Spinal cord (tissue), 10 donors: ENCODE measurements around the gene CYP2W1. TPM values are rescaled to one million over a fixed set of nuclear protein-coding genes. Genes with fewer than 3 reads are reported as not detected.

ENCODE experiments used
- DNase-seq, 6 donors: peaks; one replicate each; pipeline versions ENCODE4 v3.0.0 to v3.0.0-alpha.2; 2013 to 2015; ENCODE audit warnings: low spot score in 6 of 6, low read depth in 4 of 6
- H3K27ac ChIP-seq: one replicate; pipeline ENCODE4 v1.5.1; 2013; ENCODE audit warnings: low read depth, low read length, control low read depth
- H3K27me3 ChIP-seq: one replicate; pipeline ENCODE4 v1.6.1; 2013; ENCODE audit warnings: low read length; ENCODE audit not compliant: control insufficient read depth, insufficient read depth
- H3K36me3 ChIP-seq: one replicate; pipeline ENCODE4 v1.6.1; 2013; ENCODE audit warnings: low read length; ENCODE audit not compliant: control insufficient read depth, insufficient read depth
- H3K4me1 ChIP-seq: one replicate; pipeline ENCODE4 v1.6.1; 2013; ENCODE audit warnings: low read length; ENCODE audit not compliant: control insufficient read depth, insufficient read depth
- H3K4me3 ChIP-seq: one replicate; pipeline ENCODE4 v1.5.1; 2013; ENCODE audit warnings: low read depth, low read length, control low read depth
- H3K9me3 ChIP-seq: one replicate; pipeline ENCODE4 v1.6.1; 2013; ENCODE audit warnings: low read length; ENCODE audit not compliant: control insufficient read depth, insufficient read depth
- WGBS: methylation state at CpG from one replicate; pipeline ENCODE4 v1.1.5; 2013; ENCODE audit warnings: missing lambda C conversion rate; ENCODE audit not compliant: insufficient coverage; 5-methylcytosine and 5-hydroxymethylcytosine counted together
- polyA plus RNA-seq, 2 donors: library from polyadenylated mRNA; unstranded; fragments of 120-200 nt; gene quantifications; one replicate each; pipeline ENCODE4 v1.2.1, GENCODE V29; 2013; ENCODE audit not compliant: insufficient read length in 2 of 2
- total RNA-seq, 2 donors: library from RNA; depleted of rRNA in 1 of 2; stranded (reverse); fragments of 120-200 nt in 1 of 2; fragments of >200 nt in 1 of 2; gene quantifications; one replicate each; pipeline versions ENCODE4 v1.2.3 to v1.2.4, GENCODE V29; 2013 to 2014
- donor health status: healthy.

CYP2W1 gene
- total and polyA plus RNA-seq, 4 donors, result 0.44 to 1.8 (median 1.1) TPM

GRCh38 chr7:1027242-1028043 is 44.5 kb downstream of the CYP2W1 start:
- peaks cover 57% of the 10 kb centered on the region for H3K4me1 ChIP-seq
- peak overlapping the region; percentile 42 for H3K27ac ChIP-seq
- peak overlapping the region; percentile 50 for H3K4me3 ChIP-seq
- peaks cover 61% of the 10 kb centered on the region for H3K36me3 ChIP-seq
- DNase-seq, result peak in 2 of 6 donors; percentile 64 to 67
- H3K9me3 ChIP-seq, result no peaks in the 10 kb centered on the region
- no peaks in the 10 kb centered on the region for H3K27me3 ChIP-seq
- 2% methylated on average over 69 of the region's 69 CpGs for WGBS

GRCh38 chr7:1028044-1028770 is 45.2 kb downstream of the CYP2W1 start:
- Histone ChIP-seq H3K36me3 (peaks cover 54% of the 10 kb centered on the region), H3K4me1 (peaks cover 56% of the 10 kb centered on the region), H3K27me3 (no peaks in the 10 kb centered on the region), H3K27ac (peak overlapping the region; percentile 85), H3K9me3 (no peaks in the 10 kb centered on the region), H3K4me3 (peak overlapping the region; percentile 50)
- peak; percentile 75 to 97 (median 85) for DNase-seq
- WGBS, result under 1% methylated on average over 76 of the region's 77 CpGs

GRCh38 chr7:1028775-1029636 is 46.0 kb downstream of the CYP2W1 start:
- WGBS, result 65% methylated on average over 16 of the region's 18 CpGs
- H3K4me1 ChIP-seq, result peaks cover 48% of the 10 kb centered on the region
- H3K9me3 ChIP-seq, result no peaks in the 10 kb centered on the region
- peaks cover 46% of the 10 kb centered on the region for H3K36me3 ChIP-seq
- peak in 3 of 6 donors; percentile 58 to 92 (median 83) for DNase-seq
- no peaks in the 10 kb centered on the region for H3K27me3 ChIP-seq
- H3K4me3 ChIP-seq, result peak overlapping the region; percentile 29
- H3K27ac ChIP-seq, result peak overlapping the region; percentile 85

- H3K4me3 ChIP-seq, result no peak overlapping the region
- H3K27ac ChIP-seq, result no peak overlapping the region
- no peaks in the 10 kb centered on the region for H3K27me3 ChIP-seq
- WGBS, result 90% methylated on average over 33 of the region's 33 CpGs
- H3K4me1 ChIP-seq, result peaks cover 40% of the 10 kb centered on the region
- H3K36me3 ChIP-seq, result peaks cover 37% of the 10 kb centered on the region
- no peak for DNase-seq
- H3K9me3 ChIP-seq, result no peaks in the 10 kb centered on the region
Observed at GRCh38 chr7:1029637-1030443, 46.9 kb downstream of the CYP2W1 start.

- H3K27me3 ChIP-seq, result no peaks in the 10 kb centered on the region
- 83% methylated on average over 7 of the region's 12 CpGs for WGBS
- no peak overlapping the region for H3K4me3 ChIP-seq
- H3K36me3 ChIP-seq, result peaks cover 30% of the 10 kb centered on the region
- DNase-seq, result no peak
- H3K4me1 ChIP-seq, result peaks cover 33% of the 10 kb centered on the region
- H3K27ac ChIP-seq, result no peak overlapping the region
- H3K9me3 ChIP-seq, result peaks cover 1% of the 10 kb centered on the region
Observed at GRCh38 chr7:1030444-1031070, 47.6 kb downstream of the CYP2W1 start.

GRCh38 chr7:1031716-1032455 is 48.9 kb downstream of the CYP2W1 start:
- H3K4me1 ChIP-seq, result peaks cover 20% of the 10 kb centered on the region
- no peak for DNase-seq
- H3K27ac ChIP-seq, result no peak overlapping the region
- H3K9me3 ChIP-seq, result peaks cover 1% of the 10 kb centered on the region
- WGBS, result 96% methylated on average over 25 of the region's 33 CpGs
- no peaks in the 10 kb centered on the region for H3K27me3 ChIP-seq
- peaks cover 22% of the 10 kb centered on the region for H3K36me3 ChIP-seq
- H3K4me3 ChIP-seq, result no peak overlapping the region

- no peaks in the 10 kb centered on the region for H3K27me3 ChIP-seq
- WGBS, result 95% methylated on average over 21 of the region's 25 CpGs
- peaks cover 16% of the 10 kb centered on the region for H3K4me1 ChIP-seq
- H3K9me3 ChIP-seq, result peaks cover 1% of the 10 kb centered on the region
- peaks cover 20% of the 10 kb centered on the region for H3K36me3 ChIP-seq
- H3K27ac ChIP-seq, result no peak overlapping the region
- no peak overlapping the region for H3K4me3 ChIP-seq
- no peak for DNase-seq
Observed at GRCh38 chr7:1032536-1033181, 49.7 kb downstream of the CYP2W1 start.
